ENCODE results near the gene NCKIPSD.

DNA sequence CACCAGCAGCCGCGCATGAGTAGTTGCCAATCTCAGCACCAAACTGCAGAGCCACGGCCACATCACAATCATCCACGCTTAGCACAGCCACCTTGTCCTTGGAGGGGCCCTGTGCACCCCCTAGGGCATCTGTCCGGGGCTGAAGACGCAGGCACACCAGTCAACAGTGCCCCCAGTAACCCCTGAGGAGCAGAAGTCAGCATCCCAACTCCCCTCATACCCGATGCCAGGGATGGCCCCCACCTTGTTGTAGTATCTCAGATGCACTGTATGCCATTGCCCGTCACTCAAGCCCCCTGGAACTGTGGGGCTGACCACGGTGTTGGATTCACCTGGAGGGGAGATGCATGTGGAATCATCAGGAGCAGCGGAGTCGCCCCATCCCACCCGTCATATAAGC, 30.7 kb downstream of the NCKIPSD start:
- TF ChIP-seq, protein P1, sequence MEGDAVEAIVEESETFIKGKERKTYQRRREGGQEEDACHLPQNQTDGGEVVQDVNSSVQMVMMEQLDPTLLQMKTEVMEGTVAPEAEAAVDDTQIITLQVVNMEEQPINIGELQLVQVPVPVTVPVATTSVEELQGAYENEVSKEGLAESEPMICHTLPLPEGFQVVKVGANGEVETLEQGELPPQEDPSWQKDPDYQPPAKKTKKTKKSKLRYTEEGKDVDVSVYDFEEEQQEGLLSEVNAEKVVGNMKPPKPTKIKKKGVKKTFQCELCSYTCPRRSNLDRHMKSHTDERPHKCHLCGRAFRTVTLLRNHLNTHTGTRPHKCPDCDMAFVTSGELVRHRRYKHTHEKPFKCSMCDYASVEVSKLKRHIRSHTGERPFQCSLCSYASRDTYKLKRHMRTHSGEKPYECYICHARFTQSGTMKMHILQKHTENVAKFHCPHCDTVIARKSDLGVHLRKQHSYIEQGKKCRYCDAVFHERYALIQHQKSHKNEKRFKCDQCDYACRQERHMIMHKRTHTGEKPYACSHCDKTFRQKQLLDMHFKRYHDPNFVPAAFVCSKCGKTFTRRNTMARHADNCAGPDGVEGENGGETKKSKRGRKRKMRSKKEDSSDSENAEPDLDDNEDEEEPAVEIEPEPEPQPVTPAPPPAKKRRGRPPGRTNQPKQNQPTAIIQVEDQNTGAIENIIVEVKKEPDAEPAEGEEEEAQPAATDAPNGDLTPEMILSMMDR (IDR thresholded peaks at IDR 0.05; ENCODE audit: extremely low read depth in 1 of 2, insufficient read depth in 1 of 2, low read depth in 1 of 2, low read length in 2 of 2): no peak
- TF ChIP-seq POLR2AphosphoS5 (IDR thresholded peaks at IDR 0.05; ENCODE audit: insufficient read depth, low read depth, low read length): no peak
- no peak for TF ChIP-seq EZH2 (IDR thresholded peaks at IDR 0.05; ENCODE audit: borderline replicate concordance, low read depth, low read length, severe bottlenecking)

All from endothelial cell of umbilical vein (primary cell).